Measurements from ENCODE around the gene INO80C.

Gene INO80C, protein sequence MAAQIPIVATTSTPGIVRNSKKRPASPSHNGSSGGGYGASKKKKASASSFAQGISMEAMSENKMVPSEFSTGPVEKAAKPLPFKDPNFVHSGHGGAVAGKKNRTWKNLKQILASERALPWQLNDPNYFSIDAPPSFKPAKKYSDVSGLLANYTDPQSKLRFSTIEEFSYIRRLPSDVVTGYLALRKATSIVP

DNA sequence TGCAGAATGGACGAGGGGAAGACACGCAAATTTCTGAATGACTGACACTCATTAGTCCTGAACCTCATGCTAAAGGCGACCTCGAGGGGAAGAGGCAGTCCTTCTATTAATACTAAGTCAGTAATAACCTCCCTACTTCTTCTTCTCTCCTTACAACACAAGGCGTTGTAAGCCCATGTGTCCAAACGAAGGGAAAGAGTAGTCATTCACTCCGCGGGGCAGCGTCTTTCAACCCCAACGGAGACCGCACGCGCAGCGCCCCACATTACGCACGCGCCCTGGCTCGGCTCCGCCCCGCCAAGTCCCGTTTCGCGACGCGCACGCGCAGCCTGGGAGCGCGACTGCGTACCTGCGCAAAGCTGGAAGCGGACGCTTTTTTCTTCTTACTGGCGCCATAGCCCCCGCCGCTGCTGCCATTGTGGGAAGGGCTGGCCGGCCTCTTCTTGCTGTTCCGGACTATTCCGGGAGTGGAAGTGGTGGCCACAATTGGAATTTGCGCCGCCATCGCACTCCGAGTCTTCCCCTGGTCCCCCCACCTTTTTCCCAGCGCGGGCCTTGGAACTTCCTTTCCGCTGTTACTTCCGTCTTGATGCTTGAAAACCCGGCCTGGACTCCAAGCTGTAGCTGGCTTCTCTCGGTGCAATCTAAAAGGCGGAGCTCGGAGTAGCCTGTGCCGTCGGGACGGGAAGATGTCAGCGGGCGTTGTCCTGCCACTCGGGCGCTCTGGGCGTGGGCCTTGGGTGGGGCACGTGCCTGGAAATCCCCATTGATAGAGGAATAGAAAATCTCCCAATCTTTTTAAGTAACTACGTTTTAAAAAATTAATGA lies at the start of gene INO80C:
TSS of gene INO80C (minus strand) at position 591 of the 828 bp plus-strand sequence. CDS start at position 505, 86 bp downstream.
- DNase-seq (ENCODE audit: low spot score), result peak; percentile 92

DNA sequence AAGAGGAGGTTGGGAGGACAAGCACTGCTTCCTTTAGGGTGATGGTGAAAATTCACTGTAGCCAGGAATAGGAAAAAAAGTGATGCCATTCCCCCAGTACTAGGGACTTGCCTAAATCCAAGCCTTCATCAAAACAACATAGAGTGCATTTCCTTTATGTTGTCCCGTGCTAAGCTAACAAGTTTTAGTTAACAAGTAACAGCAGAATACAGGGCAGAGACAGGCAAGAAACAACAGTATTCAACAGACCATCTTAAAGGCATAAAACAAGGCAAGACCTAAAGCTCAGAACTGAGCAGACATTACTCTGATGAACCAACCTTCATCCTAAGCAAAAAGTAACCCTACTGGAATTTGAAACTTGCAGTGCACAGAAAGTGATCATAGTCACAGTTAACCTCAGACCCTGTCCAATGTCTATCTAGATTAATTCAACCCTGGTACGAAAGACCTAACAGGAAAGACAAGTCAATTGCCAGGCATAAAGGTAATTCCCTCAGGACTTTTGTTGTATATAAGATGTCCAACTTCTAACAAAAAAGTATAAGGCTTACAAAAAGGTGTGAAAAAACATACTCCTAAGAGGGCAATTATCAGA lies 49.3 kb upstream of the INO80C start:
- DNase-seq (ENCODE audit: low spot score), result no peak

DNA sequence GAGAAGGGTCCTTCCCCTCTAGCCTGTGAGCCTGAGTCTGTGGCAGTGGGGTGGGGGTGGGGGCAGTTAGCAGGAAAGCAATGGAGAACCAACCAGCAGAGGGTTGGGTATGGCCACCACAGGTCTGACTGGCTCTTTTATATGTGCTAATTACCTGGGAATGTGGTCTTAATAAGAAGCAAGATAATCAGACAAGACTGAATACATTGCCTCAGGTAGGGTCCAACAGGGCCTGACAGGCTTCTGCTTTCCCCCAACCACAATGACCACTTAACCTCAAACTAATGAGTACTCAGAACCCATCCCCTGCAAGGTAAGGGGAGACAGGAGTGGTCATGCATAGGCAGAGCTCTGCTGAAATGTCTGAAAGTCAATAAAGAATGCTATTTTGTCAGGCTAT lies 44.6 kb upstream of the INO80C start:
- DNase-seq (ENCODE audit: low spot score), result no peak

DNA sequence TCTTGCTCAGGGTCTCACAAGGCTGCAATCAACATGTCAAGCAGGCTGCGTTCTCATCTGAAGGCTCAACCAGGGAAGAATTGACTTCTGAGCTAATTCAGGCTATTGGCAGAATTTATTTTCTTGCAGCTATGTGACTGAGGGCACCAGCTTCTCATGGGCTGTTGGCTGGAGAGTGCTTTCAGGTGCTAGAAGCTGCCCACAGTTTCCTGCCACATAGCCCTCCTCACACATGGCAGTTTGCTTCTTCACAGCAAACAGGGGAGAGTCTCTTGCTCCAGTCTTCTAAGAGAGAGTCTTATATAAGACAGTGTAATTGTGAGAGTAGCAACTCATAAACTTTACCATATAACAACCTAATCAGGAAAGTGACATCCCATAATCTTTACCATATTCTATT lies 37.5 kb upstream of the INO80C start:
- DNase-seq (ENCODE audit: low spot score), result no peak

DNA sequence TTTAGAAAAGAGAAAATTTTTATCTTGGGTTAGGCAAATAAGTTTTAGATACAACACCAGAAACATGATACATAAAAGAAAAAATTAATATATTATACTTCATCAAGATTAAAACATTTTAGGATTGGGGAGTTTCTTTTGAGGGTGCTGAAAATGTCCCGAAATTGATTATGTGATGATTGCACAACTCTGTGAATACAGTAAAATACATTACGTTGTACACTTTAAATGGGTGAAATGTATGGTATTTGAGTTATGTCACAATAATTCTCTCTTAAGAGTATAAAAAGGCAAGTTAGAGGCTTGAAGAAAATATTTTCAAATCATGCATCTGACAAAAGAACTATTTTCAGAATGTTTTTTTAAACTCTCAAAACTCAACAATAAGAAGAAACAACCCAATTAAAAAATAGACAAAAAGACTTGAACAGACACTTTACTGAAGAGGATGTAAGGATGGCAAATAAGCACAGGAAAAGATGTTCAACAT lies 36.2 kb upstream of the INO80C start:
- DNase-seq (ENCODE audit: low spot score), result no peak

DNA sequence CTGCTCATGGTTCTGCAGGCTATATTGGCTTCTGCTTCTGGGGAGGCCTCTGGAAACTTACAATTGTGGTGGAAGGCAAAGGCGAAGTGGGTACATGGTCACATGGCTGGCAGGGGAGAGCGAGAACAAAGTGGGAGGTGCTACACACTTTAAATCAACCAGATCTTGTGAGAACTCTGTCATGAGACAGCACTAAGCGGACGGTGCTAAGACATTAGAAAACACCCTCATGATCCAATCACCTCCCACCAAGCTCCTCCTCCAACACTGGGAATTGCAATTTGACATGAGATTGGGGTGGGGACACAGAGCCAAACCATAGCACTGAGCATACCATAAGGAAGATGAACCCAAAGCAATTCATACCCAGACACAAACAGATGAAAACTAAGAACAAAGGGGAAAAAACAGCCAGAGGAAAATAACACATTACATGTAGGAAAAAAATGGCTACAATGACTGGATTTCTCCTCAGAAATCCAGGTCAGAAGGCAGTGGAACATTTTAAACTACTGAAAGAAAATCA lies 31.1 kb upstream of the INO80C start:
- DNase-seq (ENCODE audit: low spot score), result no peak

DNA sequence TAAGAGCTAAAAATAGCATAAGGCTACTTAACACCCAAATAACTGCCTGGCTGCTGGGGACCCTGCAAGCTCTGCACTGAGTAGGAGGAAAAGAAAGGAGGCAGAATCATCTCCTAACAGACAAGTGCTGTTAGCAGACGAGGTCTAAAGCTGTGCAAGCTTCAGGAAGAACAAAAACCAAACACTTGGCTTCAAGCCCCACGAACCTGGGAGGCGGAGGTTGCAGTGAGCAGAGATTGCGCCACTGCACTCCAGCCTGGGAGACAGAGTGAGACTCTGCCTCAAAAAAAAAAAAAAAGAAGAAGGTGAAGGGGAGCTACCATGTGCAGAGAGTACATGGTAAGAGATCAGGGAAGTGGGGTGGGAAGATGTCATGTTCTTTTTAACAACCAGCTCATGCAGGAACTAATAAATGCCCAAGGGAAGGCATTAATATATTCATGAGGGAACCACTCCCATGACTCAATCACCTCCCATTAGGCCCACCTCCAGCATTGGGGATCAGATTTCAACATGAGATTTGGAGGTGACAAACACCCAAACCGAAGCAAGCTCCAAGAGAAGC lies 28.8 kb upstream of the INO80C start:
- no peak for DNase-seq (ENCODE audit: low spot score)

DNA sequence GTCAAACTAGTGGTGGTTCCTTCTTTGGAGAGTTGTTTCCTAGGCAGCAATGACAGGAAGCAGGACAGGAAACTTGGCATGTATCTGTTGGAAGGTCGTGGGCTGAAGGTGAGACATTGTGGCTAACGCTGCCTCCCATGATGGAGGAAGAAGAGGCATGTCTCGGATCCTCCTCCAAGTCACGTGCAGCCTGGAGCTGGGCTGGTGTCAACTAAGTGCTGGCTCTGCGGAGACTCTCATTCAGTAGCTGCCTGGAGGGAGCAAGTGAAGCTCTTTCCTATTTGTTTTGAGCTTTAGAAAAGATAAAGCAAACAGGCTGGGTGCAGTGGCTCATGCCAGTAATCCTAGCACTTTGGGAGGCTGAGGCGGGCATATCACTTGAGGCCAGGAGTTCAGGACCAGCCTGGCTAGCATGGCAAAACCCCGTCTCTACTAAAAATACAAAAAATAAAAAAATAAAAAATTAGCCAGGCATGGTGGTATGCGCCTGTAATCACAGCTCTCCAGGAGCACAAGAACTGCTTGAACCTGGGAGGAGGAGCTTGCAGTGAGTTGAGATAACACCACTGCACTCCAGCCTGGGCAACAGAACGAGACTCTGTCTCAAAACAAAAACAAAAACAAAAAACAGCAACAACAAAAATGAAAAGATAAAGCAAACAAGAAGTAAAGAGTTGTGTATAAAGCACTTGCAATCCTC lies 28.2 kb upstream of the INO80C start:
- DNase-seq (ENCODE audit: low spot score), result no peak

DNA sequence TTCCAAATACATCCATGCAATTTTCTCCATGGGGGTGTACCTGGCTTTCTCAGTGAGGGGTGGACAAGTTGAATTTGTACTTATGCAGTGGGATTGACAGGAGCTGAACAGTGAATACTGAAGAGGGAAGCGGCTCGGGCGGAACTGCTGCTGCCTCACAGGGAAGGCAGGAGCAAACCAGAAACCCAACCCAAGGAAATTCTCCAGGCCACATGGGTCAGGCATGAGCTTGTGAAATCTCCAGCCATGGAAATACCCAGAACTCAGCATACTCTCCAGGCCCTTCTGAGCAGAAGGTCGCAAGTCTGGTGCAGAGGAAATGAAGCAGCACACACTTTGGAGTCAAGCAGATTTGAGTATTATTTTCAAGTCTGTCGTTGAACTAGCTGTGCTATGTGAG lies 26.5 kb upstream of the INO80C start:
- no peak for DNase-seq (ENCODE audit: low spot score)

DNA sequence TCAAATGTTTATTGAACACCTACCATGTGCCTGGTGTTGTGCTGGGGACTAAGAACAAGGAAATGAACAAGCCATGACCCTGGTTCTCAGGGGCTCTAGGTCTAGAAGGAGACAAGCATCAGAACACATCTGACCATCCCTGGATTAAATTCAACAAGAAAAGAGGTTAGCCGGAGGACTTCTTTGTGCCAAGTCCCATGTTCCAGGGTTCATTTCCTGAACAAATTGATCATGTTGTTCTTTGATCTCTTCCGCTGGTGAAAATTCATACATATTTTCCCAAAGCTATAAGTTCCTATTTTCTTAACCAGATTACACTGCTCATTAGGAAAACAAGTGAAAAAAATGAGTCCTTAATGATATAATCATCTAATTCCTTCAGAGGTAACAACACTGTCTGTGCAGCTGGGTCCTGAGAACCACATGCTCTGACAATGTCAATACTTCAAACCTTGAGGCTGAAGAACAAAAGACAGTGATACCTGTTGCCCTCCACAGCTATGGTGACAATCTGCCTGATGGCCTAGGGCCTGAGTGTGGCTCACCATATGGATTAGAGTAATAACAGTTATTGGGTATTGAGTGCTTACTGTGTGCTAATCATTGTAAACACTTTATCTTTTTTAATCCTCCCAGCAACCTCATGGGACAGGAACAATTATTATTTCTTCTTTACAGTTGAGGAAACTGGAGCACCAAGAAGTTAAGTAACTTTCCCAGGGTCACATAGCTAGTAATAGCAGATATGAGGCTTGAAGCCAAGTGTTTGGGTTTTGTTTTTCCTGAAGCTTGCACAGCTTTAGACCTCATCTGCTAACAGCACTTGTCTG lies 24.6 kb upstream of the INO80C start:
- no peak for DNase-seq (ENCODE audit: low spot score)

DNA sequence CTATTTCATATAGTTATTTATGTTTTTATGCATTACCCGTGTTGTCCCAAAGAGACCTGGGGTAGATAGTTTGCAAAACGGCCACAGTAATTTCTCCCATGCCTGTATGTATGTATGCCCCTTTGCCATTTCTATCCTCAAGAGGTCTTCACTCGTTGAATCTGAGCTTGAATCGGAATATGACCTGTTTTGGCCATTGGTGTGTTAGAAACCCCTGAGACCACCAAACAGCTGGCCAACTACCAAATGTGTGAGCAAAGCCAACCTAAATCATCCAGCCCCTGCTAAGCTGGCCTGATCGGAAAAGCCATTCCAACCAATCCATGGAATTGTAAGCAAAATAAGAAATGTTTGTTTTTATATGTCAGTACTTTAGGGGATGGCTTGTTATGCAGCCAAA lies 23.4 kb upstream of the INO80C start:
- no peak for DNase-seq (ENCODE audit: low spot score)

DNA sequence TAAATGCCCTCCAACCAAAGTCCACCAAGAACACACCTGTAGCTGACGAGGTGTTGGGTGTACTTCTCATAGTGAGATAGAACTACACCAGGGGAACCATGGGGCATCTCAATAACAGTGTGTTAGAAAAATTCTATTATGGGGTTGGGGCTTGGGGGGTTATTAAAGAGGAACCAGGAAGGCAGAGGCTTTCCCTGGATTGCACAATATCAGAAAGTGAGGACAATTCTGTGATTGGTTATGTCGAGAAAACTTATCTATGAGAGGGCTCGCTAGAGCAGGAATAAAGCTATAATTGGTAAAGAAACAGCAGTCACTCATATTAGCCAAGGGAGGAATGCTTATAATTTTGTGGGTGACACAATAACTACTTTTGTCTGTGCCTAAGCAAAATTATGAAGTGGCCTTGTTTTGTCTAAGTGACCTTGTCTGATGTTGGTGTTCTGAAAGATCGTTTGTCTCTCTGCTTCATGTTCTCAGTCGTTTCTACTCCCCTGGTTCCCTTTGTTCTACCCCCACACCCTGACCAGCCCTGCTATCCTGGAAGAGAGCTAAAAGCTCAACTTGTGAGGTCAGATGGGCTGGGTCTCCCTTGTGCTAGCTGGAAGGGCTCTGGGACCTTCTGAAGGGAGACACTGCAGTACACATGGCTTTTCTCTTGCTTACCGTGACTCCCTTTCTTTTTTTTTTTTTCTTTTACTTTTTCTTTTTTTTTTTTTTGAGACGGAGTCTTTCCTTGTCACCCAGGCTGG lies 21.6 kb upstream of the INO80C start:
- no peak for DNase-seq (ENCODE audit: low spot score)

DNA sequence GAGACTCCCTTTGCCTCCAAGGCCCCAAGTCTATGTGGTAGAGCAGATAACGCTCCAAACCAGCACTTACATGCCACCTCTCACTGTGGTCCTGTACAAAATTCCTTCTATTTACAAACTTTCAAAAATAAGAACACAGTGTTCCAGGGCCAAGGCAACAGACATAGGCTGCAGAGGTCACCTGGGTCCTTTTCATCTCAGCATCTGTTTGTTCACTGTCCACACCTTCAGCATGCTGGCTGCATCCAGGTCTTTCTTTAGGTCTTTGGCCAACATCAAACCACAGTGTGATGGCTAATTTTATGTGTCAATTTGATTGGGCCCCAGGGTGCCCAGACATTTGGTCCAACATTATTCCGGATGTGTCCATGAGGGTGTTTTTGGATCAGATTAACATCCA lies 20.0 kb upstream of the INO80C start:
- no peak for DNase-seq (ENCODE audit: low spot score)

DNA sequence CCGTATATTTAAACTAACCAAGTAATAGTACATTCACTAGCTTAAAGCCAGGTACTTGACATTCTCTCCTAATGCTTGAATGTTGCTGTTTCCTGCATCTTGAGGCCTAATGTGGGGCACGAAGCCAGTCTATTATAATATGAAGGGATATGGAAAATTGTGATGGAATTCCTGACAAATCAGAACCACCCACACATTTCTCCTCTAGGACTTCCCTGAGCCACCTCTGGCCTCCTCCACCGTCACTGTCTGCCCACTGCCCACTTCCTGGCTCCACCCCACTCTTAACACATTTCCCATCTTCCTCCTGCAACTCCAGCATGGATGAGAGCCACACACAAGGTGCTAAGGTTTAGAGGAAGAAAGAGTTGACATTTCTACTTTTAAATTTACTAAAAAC lies 19.0 kb upstream of the INO80C start:
- no peak for DNase-seq (ENCODE audit: low spot score)

DNA sequence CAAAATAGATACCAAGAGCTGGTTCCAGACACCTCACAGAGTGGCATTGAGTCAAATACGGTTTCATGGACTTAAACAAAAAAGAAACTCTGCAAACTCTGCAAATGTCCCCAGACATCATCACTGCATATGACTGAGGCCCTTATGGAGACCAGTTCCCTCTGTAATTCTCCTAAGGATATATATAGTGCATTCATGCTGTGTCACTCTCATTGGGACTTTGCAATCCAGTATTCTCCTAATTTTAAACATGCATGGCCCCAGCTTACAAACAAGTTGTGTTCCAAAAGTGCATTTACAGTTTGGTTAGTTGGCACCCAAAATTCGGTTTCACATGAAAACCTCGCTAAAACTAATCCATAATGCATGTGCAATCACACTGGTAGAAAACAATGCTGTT lies 18.6 kb upstream of the INO80C start:
- DNase-seq (ENCODE audit: low spot score), result no peak

DNA sequence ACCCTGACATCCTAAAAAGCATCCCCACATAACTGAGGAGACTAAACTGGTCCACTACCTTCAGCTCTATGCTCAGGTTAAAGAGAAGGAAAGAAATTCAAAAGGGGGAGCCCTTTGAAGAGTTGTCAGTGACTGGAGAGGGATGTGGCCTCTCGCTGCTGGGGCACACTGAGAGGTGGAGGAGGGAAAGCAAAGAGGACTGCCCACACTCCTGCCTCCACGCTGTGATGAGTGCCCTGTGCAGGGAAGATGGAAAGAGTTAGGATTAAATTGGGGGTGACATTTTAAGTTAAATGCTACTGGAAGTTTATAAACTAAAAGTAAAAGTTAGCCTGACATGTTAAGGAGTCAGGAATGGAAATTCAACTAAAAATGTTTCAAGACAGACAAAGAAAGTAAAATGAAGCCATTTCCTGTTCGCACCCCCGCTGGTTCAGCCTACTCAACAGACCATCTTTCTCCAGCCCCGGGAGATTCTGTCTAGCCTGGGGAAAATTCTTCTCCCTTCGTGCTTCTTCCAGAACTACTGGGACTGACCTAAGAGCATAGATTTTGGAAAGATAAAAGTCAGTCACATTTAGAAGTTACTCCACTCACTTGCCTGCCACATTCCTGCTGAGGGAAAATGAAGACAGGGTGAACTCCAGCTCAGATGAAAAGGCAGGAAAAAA lies 17.8 kb upstream of the INO80C start:
- DNase-seq (ENCODE audit: low spot score), result no peak

DNA sequence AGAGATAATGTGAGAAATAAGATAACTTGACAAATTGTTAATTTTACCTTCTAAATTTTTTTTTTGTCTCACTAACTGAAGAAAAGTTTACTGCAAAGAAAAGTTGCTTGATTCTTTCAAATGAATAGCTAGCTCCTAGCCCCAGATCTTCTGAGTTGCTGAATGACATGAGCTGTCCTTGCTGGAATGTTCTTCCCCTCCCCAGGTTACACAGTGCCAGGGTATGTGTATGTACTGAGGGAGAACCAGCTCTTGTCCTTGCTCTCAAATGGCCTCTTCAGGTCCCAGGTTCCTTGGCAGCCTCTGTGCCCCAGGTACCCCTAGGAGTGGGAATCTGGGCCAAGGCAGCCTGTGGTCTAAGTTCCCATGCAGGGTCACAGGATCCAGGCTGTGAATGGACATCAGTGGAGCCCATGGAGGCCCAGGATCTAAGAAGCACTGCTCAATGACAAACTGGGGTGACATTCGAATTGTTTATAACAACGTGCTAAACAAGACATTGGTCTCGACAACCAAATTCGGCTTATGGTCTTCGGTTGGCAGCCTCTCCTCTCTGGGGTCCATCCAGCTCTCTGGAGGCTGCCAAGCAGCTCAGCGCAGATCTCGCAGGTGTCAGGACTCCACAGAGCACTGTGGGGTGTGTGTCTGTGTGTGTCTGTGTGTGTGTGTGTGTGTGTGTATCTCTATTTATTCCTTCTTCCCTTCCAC lies 17.1 kb upstream of the INO80C start:
- no peak for DNase-seq (ENCODE audit: low spot score)

DNA sequence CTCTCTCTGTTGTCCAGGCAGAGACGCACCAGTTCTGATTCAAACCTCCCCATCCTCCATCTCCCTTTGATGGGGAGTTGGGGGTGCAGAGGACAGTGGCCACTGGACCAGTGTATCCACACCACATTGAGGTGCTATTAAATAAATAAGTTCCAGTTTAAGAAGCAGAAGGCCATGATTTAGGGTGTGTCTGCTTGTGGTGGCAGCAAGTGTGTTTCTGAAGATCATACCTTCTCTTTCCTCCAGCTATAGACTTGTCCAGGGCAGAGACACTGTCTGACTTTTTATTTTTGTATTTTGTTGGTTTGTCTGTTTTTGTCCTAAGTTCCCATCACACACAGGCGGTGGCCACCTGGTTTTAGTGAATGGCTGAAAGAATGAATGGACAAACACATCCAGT lies 16.5 kb upstream of the INO80C start:
- no peak for DNase-seq (ENCODE audit: low spot score)
